HG02840 (cell line): ENCODE measurements around the gene GRIK4.
"Not testable (repeated sequence)": the region's sequence is repeated elsewhere in the genome, so short reads cannot be mapped to it uniquely, and the experiment has no call there.

ENCODE experiments used
- ATAC-seq: cut with Tn5 transposase; IDR thresholded peaks from one replicate; pipeline ENCODE4 v1.9.1; 2021; ENCODE audit warnings: mild to moderate bottlenecking, moderate library complexity, moderate number of reproducible peaks; ENCODE audit not compliant: unreplicated experiment, low FRiP score

The GRIK4 gene

GRCh38 chr11:120994091-120994859 lies 482.7 kb downstream of the GRIK4 start:
- no peak for ATAC-seq

DNA sequence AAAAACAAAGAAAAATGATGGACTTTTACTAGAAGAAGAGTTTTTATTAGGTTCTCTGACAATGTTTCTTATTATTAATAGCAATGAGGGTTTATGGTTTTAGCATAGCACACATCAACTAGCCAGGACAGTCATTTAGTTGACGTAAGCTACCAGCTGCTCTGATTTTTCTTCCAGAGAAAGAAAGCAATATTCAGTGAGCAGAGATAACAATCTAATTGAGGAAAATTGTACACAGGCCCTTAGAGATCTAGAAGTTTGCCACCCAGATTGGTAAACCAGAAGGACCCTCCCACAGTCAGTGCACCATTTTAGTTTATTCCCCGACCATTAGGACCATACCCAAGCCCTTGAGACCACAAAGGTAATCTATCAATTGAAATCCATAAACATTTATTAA lies 483.6 kb downstream of the GRIK4 start:
- no peak for ATAC-seq

- ATAC-seq = no peak
Measured at GRCh38 chr11:120996973-120997372, 485.4 kb downstream of the GRIK4 start.

DNA sequence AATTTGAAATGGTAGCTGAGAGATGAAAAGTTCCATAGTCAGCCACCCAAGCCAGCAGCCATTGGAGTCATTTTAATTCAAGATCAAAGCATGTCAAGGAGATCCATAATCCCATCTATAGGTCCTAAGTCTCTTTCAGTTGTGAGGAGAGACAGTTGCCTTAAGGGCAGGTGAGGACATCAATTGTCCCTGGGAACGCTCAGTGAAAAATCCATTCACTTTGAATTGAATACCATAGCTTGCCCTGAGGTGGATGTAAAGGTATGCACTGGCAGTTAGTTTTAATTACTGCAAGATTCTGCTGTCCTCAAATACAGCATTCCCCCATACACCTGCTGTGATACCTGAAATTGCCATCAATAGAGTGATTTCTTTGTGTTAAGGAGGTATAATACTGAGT lies 487.0 kb downstream of the GRIK4 start:
- no peak for ATAC-seq

GRCh38 chr11:121004206-121004840 lies 492.8 kb downstream of the GRIK4 start:
- no peak for ATAC-seq

DNA sequence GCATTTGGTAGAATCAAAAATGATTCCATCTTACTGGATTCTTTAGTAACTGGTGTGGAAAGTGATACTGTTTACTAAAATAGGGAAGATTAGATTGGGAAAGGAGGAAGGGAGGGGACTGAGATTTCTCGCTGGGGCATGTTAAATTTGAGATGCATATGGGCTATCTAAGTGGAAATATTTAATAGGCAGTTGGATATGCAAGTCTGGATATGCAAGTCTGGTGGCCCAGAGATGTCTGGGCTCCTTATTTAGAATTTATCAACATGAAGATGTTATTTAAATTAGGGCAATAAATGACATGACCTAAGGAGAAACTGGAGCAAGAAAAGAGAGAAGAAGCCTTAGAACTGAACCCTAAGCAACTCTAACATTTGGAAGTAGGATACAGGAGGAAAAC lies 495.4 kb downstream of the GRIK4 start:
- ATAC-seq = no peak

GRCh38 chr11:121008551-121008950 lies 497.0 kb downstream of the GRIK4 start:
- ATAC-seq = no peak

- no peak for ATAC-seq
Measured at GRCh38 chr11:121012091-121012490, 500.5 kb downstream of the GRIK4 start.

DNA sequence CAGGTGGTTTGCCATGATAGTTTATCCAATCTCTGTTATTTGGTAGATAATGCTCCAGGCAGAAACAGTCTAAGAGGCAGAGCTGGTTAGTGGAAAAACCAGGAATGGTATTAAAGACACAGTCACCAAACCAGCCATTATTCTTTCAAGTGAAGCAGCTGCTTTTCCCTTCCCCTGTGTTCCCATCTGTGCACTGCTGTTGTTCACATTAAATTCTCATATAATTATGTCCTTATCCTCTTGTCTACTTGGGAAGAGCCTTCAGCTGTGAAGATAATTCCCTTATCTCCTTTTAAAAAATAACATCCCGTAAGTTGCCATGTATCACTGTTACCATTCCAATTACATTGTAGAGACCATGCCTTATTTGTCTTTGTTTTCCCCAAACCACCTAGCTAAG lies 507.2 kb downstream of the GRIK4 start:
- ATAC-seq = no peak

- ATAC-seq = not testable (repeated sequence)
Measured at GRCh38 chr11:121021718-121022117, 510.2 kb downstream of the GRIK4 start.

- peak; percentile 97 for ATAC-seq
Measured at GRCh38 chr11:121023848-121024751, 512.6 kb downstream of the GRIK4 start, which contains the start of gene TBCEL. TSS of gene TBCEL (plus strand) at chr11:121024102. CDS start at chr11:121045691, 21,589 bp downstream.

DNA sequence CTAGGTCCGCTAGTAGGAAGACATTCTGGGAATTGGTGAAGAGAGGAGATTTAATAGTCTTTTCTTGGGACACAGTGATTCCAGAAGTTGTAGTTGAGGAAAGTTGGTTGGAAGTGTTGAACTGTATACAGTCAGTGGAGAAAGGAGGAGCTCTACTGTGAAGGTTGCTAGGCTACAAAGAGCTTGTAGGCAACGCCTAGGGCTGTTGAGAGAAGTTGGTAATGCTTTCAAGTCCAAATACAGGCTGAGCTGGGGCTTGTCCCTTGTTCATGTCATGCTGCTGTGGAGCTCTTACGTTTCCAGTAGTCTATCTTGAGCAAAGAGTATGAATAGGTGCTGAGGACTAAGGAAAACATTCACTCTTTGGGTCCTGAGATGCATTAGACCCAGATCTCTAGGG lies 513.4 kb downstream of the GRIK4 start:
- ATAC-seq = no peak

- no peak for ATAC-seq
Measured at GRCh38 chr11:121029153-121029552, 517.6 kb downstream of the GRIK4 start.

DNA sequence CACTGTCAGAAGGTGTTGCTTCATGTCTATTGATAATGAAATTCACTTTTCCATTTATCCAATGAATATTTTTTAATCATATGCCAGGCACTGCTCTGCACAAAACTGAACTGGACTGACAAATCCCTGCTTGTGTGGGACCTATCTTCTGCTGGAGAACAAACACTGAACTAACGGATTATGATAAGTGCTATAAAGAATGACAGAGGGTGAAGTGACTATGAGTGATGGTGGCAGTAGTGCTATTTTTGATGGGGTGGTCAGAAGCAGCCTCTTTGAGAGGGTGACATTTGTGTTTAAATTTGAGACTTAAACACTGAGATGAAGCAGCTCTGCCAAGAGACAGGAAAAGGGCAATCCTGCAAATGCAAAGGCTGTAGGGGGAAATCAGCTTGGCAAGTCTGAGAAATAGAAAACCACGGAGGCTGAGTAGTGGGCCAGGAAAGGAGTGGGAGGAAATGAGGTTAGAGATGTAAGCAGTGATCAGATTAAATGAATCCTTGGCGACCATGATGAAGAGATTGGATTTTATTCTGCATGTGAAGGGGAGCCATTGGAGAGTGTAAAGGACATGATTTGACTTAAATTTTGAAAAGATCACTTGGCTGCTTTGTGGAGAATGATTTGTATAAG lies 518.4 kb downstream of the GRIK4 start:
- ATAC-seq = no peak

DNA sequence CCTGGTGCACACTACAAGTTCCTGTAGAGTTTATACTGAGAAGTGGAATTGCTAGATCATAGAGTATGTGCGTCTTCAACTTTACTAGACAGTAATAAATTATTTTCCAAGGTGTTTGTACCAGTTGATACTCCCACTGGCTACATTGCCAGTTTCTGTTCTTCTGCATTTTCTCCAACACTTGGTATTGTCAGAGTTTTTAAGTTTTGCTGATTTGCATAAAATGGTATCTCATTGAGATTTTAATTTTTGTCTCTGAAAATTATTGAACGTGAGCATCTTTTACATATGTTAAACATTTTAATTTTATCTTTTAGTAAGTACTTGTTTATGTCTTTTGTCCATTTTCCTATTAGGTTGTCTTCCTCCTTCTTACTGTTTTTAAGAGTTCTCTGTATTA lies 519.6 kb downstream of the GRIK4 start:
- ATAC-seq = no peak

DNA sequence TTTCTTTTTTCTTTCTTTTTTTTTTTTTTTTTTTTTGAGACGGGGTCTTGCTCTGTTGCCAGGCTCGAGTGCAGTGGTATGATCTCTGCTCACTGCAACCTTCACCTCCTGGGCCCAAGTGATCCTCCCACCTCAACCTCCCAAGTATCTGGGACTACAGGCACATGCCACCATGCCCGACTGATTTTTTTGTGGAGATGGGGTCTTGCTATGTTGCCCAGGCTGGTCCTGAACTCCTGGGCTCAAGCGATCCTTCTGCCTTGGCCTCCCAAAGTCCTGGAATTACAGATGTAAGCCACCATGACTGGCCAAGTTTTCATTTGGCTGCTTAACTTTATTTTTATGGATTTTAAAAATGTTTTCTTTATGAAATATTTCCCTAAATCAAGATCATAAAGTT lies 520.1 kb downstream of the GRIK4 start:
- not testable (repeated sequence) for ATAC-seq

- no peak for ATAC-seq
Measured at GRCh38 chr11:121032546-121032945, 521.0 kb downstream of the GRIK4 start.

- no peak for ATAC-seq
Measured at GRCh38 chr11:121033635-121034034, 522.1 kb downstream of the GRIK4 start.

DNA sequence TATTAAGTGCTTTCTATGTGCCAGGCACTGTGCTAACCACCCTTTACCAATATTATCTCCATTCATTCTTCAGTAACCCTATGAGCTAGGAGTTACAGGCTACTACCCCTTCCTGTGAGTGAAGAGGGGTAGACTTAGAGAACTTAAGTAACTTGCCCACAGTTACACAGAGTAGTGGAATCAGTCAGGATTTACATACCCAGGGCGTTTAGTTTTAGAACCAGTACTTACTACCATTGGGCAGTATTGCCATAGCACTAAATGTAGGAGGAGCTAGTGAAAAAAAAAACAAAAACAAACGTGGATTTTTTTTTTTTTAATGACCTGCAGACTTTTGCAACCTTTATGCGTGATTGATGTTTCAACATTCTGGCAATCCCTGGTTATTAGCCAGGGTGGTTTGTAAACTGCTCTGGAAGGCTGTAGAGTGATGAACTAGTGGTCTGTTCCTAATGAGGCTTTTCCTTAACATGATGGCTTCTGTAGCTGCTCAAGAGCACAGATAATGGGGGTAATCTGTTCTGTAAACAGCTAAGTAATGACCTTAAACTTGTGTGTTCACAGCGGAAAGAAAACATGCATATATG lies 523.7 kb downstream of the GRIK4 start:
- ATAC-seq = no peak

GRCh38 chr11:121035780-121036179 lies 524.2 kb downstream of the GRIK4 start:
- no peak for ATAC-seq
